A673 (cell line): ENCODE data around the gene WDR88. TPM values are rescaled to one million over a fixed set of nuclear protein-coding genes. Genes with fewer than 3 reads are reported as not detected.

Source experiments
- BruUV-seq: library from RNA; stranded (reverse); fragments of 400-500 nt; replicated peaks from 2 replicates; lab custom pipeline; 2021; lab: Mats Ljungman, UMichigan
- CTCF ChIA-PET: fragments of 300-600 bp; sonication (Branson Sonifier 250); formaldehyde crosslinking; loops from one replicate; lab custom pipeline; 2022; ENCODE audit warnings: antibody characterized with exemption; lab: Charles Lee
- POLR2A ChIA-PET: fragments of 300-600 bp; sonication (Branson Sonifier 250); formaldehyde crosslinking; loops from one replicate; lab custom pipeline; 2022; ENCODE audit warnings: antibody characterized with exemption; ENCODE audit not compliant: low non-redundant PET; lab: Charles Lee
- DNase-seq: peaks from one replicate; pipeline ENCODE4 v3.0.0-alpha.2; 2015; ENCODE audit warnings: low spot score
- H3K27ac ChIP-seq: fragments of 200-600 bp; sonication (generic); 2 replicates; pipeline ENCODE4 v1.5.1; 2016; ENCODE audit warnings: mixed run types, low read depth, mild to moderate bottlenecking, mixed read lengths, antibody characterized with exemption, low read length; ENCODE audit not compliant: poor library complexity, severe bottlenecking
- H3K27me3 ChIP-seq: fragments of 200-600 bp; sonication (generic); replicated peaks from 2 replicates; pipeline ENCODE4 v1.6.1; 2017; ENCODE audit warnings: mixed run types, low read depth, mild to moderate bottlenecking, mixed read lengths, antibody characterized with exemption, low read length; ENCODE audit not compliant: insufficient read depth, poor library complexity
- H3K36me3 ChIP-seq: fragments of 200-600 bp; sonication (generic); 2 replicates; pipeline ENCODE4 v1.6.1; 2016; ENCODE audit warnings: mixed run types, mild to moderate bottlenecking, mixed read lengths, antibody characterized with exemption, low read length; ENCODE audit not compliant: insufficient read depth, poor library complexity, severe bottlenecking
- H3K4me1 ChIP-seq: fragments of 200-600 bp; sonication (generic); 2 replicates; pipeline ENCODE4 v1.6.1; 2017; ENCODE audit warnings: mixed run types, mild to moderate bottlenecking, mixed read lengths, antibody characterized with exemption, low read length; ENCODE audit not compliant: insufficient read depth, poor library complexity, severe bottlenecking
- H3K4me3 ChIP-seq: fragments of 200-600 bp; sonication (generic); 2 replicates; pipeline ENCODE4 v1.5.1; 2016; ENCODE audit warnings: low read depth, mixed run types, mild to moderate bottlenecking, mixed read lengths, low read length; ENCODE audit not compliant: poor library complexity, severe bottlenecking
- H3K9me3 ChIP-seq: fragments of 200-600 bp; sonication (generic); 2 replicates; pipeline ENCODE4 v1.6.1; 2016; ENCODE audit warnings: mixed run types, low read depth, mild to moderate bottlenecking, mixed read lengths, antibody characterized with exemption, low read length; ENCODE audit not compliant: poor library complexity, severe bottlenecking
- CTCF ChIP-seq: fragments of 300-800, 200-600 bp; sonication (generic); conservative IDR thresholded peaks from 2 replicates; pipeline ENCODE4 v1.5.1; 2017; ENCODE audit warnings: low read depth, mild to moderate bottlenecking, antibody characterized with exemption, low read length, moderate library complexity, mixed read lengths
- EZH2 ChIP-seq: fragments of 200-600 bp; sonication (generic); IDR thresholded peaks from 2 replicates; pipeline ENCODE4 v1.6.1; 2017; ENCODE audit warnings: borderline replicate concordance, low read depth, mild to moderate bottlenecking, mixed read lengths, antibody characterized with exemption, low read length; ENCODE audit not compliant: poor library complexity, severe bottlenecking
- intact Hi-C: fragments of 100-400 bp; cut with micrococcal nuclease; formaldehyde crosslinking; loops from one replicate; pipeline ENCODE4 v1.10.0; 2022; ENCODE audit not compliant: unreplicated experiment
- total RNA-seq: library from RNA; stranded (reverse); gene quantifications from 2 replicates; pipeline ENCODE4 v1.2.3, GENCODE V29; 2021

The WDR88 gene
- total RNA-seq, 1 experiment from 2014 or later = not detected

- H3K36me3 ChIP-seq = peaks cover 25% of the 10 kb centered on the region
- H3K27me3 ChIP-seq = no peaks in the 10 kb centered on the region
- BruUV-seq = no TSS peak
- intact Hi-C loops = no loop called here
- no peak overlapping the region for H3K27ac ChIP-seq
- TF ChIP-seq CTCF = no peak
- TF ChIP-seq EZH2 = no peak
- no peaks in the 10 kb centered on the region for H3K4me1 ChIP-seq
- DNase-seq = no peak
- CTCF ChIA-PET = no interaction called here
- no peaks in the 10 kb centered on the region for H3K9me3 ChIP-seq
- no peak overlapping the region for H3K4me3 ChIP-seq
- POLR2A ChIA-PET = no interaction called here
Observed at GRCh38 chr19:33202546-33203507, 70.9 kb downstream of the WDR88 start.

GRCh38 chr19:33203529-33203928 lies 71.6 kb downstream of the WDR88 start:
- no peaks in the 10 kb centered on the region for H3K4me1 ChIP-seq
- H3K4me3 ChIP-seq = no peak overlapping the region
- no TSS peak for BruUV-seq
- TF ChIP-seq CTCF (no peak), EZH2 (no peak)
- DNase-seq = no peak
- ChIA-PET POLR2A (no interaction called here), CTCF (no interaction called here)
- no peaks in the 10 kb centered on the region for H3K27me3 ChIP-seq
- H3K27ac ChIP-seq = no peak overlapping the region
- H3K36me3 ChIP-seq = peaks cover 18% of the 10 kb centered on the region
- no peaks in the 10 kb centered on the region for H3K9me3 ChIP-seq
- intact Hi-C loops = no loop called here

GRCh38 chr19:33204136-33204973 lies 72.4 kb downstream of the WDR88 start:
- TF ChIP-seq CTCF = no peak
- no peak for TF ChIP-seq EZH2
- intact Hi-C loops = no loop called here
- Histone ChIP-seq H3K27me3 (no peaks in the 10 kb centered on the region), H3K4me1 (no peaks in the 10 kb centered on the region), H3K9me3 (no peaks in the 10 kb centered on the region), H3K27ac (no peak overlapping the region), H3K4me3 (no peak overlapping the region), H3K36me3 (peaks cover 16% of the 10 kb centered on the region)
- DNase-seq = no peak
- CTCF ChIA-PET = no interaction called here
- POLR2A ChIA-PET = no interaction called here
- BruUV-seq = no TSS peak
